Upper lobe of left lung (tissue), 4 donors: ENCODE results near the gene ARHGEF6.

Experiments used
- POLR2A ChIP-seq, 4 donors: fragments of 450-650 bp; IDR thresholded peaks; one replicate each; pipeline ENCODE4 v1.5.1; 2016 to 2017; ENCODE audit warnings: antibody characterized with exemption in 4 of 4, mild to moderate bottlenecking in 2 of 4
- POLR2AphosphoS5 ChIP-seq, 2 donors: sonication (generic); formaldehyde crosslinking; IDR thresholded peaks; one replicate each; pipeline ENCODE4 v1.5.1; 2017; ENCODE audit warnings: antibody characterized with exemption in 2 of 2
- TF ChIP-seq, protein P1 (sequence below), 6 experiments: fragments of 450-650 bp in 4 of 6; fragments of 200-600 bp in 2 of 6; sonication (generic) in 2 of 6; IDR thresholded peaks; one replicate each; pipeline ENCODE4 v1.5.1; 2016 to 2019; ENCODE audit warnings: antibody characterized with exemption in 6 of 6

DNA sequence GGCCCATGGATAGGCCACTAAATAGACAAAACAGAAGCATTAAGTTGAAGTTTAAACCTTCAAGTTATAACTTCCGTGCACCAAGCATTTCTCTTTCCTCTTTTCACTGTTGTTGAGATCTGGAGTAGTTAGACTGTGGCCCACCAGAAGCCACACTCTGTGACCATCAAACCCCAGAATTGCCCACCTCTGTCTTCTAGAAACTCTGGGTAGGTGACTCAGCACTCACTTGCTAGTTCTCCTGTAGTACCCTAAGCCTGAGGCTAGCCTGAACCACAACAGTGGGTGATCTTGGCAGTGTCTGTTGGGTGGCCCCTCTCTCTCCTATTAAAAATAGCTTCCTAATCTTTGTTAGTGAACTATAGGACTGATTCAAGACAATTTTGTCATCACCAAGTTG lies 157.3 kb downstream of the ARHGEF6 start:
- TF ChIP-seq, protein P1, sequence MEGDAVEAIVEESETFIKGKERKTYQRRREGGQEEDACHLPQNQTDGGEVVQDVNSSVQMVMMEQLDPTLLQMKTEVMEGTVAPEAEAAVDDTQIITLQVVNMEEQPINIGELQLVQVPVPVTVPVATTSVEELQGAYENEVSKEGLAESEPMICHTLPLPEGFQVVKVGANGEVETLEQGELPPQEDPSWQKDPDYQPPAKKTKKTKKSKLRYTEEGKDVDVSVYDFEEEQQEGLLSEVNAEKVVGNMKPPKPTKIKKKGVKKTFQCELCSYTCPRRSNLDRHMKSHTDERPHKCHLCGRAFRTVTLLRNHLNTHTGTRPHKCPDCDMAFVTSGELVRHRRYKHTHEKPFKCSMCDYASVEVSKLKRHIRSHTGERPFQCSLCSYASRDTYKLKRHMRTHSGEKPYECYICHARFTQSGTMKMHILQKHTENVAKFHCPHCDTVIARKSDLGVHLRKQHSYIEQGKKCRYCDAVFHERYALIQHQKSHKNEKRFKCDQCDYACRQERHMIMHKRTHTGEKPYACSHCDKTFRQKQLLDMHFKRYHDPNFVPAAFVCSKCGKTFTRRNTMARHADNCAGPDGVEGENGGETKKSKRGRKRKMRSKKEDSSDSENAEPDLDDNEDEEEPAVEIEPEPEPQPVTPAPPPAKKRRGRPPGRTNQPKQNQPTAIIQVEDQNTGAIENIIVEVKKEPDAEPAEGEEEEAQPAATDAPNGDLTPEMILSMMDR (IDR thresholded peaks at IDR 0.05) = no peak
- TF ChIP-seq POLR2AphosphoS5 (IDR thresholded peaks at IDR 0.05) = no peak
- TF ChIP-seq POLR2A (IDR thresholded peaks at IDR 0.05) = no peak
